RPMI7951 (cell line): Measurements from ENCODE around the gene VGLL2. TPM values are rescaled to one million over a fixed set of nuclear protein-coding genes. Genes with fewer than 3 reads are reported as not detected.
"Not testable (repeated sequence)": the region's sequence is repeated elsewhere in the genome, so short reads cannot be mapped to it uniquely, and the experiment has no call there.

ENCODE experiments used
- DNase-seq: peaks from one replicate; pipeline ENCODE4 v3.0.0-alpha.2; 2012; ENCODE audit warnings: low read depth
- total RNA-seq: library from RNA; depleted of rRNA; stranded (reverse); fragments of >200 nt; shearing (Covaris generic); gene quantifications from 2 replicates; pipeline ENCODE4 v1.2.3, GENCODE V29; 2014; rRNA removed

The VGLL2 gene, protein sequence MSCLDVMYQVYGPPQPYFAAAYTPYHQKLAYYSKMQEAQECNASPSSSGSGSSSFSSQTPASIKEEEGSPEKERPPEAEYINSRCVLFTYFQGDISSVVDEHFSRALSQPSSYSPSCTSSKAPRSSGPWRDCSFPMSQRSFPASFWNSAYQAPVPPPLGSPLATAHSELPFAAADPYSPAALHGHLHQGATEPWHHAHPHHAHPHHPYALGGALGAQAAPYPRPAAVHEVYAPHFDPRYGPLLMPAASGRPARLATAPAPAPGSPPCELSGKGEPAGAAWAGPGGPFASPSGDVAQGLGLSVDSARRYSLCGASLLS
- not detected in 2 replicates for total RNA-seq

DNA sequence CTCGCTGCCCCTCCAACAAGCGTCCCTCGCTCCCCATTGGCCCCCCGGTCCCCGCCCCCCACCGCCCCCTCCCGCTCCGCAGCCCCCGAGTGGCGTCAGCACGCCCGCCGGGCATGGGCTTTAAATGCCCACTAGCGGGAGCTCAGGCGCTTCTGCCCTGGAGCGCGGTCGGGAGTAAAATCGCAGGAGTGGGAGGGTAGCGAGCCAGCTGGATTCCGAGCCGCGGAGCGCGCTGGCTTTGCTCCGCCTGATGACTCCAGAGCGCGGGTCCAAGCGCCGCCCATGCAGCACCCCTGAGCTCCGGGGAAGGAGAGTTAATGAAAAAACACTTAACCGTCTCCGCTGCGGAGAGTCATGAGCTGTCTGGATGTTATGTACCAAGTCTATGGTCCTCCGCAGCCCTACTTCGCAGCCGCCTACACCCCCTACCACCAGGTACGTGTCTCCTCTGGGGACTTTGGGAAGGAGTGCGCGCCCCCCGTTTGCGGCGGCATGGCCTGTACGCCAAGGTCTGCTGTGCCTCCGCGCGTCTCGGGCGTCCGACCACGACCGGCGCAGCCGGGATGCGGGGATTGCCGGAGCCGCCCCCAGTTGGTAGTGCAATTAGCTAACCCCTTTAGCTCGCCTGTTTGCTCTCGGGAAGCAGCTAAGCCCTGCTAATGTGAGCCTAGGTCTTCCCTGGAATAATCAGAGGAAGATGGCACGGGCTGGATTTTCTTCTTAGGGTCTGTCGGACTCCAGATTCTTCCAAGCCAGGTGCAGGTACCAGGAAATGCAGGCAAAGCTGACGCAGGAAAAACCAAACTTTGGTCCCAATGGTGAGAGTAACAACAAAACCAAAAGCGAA lies at the start of gene VGLL2:
Gene VGLL2 (plus strand): TSS at position 149 of the 847 bp plus-strand sequence. CDS start 206 bp downstream, at position 355.
- peak; percentile 37 for DNase-seq

DNA sequence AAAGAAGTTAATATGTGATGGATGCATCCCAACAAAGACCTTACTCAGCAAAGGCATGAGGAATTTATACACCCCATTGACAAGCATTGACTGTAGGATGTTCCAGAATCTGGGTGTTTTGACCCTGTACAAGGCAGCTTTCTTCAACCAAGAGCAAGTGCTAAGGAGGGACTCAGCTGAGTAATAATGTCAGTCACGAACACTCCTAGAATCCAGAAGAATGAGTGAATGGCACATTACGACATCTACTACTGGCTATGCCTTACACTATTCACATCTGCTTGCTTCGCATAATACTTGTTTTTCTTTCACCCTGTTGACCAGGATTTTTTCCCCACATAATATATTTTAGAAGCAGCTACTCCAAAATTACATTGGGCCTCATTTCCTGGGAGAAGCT lies 42.5 kb upstream of the VGLL2 start:
- no peak for DNase-seq

DNA sequence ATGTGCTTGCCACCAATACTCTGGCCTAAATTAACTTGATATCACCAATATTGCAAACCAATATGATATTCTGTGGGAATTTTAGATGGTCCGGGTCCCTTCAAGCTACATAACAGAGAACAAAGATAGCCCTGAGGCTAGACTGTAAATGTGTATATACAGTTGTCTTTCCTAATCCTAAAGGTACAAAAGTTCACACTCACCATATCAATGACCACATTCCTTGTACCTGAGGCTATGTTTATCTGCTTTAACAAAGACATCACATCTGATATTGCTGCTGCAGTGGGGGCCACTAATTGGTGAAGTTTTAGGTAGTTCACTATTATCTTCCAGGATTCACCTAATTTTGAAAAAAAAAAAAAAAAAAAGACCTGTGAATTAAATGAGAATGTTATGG lies 38.6 kb upstream of the VGLL2 start:
- DNase-seq: no peak

DNA sequence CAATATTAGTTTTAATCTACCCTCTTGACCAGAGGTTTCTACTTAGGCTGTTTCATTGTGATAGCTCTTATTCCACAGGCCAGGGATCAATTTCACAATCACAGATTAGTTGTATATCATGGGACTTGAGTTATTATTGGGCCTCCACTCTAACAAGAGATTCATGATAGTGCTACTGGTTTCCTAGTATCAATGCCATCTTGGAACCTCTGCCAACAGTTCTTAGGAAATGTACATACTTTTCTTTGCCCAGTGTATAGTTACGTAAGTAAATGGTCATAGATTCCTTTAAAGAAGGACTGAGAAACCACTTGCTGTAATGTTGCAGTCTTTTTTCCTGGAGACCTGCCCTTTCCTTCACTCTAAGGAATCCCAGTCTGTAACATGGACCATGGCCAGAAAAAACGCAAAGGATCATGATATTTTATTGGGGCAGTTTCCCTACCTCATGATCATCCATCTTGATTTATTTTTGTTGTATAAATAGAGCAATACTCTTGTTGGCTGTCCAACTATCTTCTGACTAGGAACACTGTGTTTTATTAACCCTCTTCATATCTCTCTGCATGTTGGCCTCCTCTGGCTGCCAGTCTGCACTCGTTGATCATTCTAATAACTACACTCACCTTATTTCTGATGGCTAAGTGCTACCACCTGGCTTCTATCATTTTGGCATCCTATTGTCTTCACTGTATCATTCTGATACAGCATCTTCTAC lies 38.0 kb upstream of the VGLL2 start:
- DNase-seq: no peak

DNA sequence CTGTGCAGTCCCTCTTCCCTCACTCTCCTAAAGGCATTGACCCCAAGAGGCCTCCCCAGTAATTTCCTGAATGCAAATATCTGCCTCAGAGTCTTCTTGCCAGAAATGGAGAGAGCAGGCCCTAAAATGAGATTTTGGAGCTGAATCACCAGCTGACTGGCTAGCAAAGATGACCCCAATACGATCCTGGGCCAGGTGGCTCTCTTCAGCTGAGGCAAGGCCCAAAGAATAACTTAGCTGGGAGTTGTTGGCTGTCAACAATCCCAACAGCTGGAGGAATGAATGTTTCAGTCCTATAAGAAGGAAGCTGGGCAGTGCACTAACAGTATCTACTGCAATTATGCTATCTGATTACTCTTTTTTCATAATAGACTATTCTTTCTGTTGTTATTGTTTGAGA lies 37.2 kb upstream of the VGLL2 start:
- DNase-seq: no peak

DNA sequence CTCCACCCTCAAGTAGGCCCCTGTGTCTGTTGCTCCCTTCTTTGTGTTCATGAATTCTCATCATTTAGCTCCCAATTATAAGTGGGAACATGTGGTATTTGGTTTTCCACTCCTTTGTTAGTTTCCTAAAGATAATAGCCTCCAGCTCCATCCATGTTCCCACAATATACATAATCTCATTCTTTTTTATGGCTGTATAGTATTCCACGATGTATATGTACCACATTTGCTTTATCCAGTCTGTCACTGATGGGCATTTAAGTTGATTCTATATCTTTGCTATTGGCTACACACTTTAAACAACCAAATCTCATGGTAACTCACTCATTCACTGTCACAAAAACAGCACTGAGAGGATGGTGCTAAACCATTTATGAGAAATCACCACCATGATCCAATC lies 35.5 kb upstream of the VGLL2 start:
- no peak for DNase-seq

DNA sequence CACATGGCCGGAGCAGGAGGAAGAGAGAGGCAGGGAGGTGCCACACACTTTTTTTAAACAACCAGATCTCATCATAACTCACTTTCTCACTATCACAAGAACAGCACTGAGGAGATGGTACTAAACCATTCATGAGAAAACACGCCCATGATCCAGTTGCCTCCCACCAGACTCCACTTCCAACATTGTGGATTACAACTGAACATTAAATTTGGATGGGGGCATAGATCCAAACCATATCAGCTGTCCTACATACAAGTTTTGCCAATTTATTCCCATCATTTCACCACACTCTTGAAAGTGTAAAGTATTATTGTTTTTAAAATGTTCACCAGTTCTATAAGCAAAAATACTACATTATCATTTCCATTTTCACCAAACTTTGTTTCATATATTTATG lies 33.9 kb upstream of the VGLL2 start:
- DNase-seq: no peak

DNA sequence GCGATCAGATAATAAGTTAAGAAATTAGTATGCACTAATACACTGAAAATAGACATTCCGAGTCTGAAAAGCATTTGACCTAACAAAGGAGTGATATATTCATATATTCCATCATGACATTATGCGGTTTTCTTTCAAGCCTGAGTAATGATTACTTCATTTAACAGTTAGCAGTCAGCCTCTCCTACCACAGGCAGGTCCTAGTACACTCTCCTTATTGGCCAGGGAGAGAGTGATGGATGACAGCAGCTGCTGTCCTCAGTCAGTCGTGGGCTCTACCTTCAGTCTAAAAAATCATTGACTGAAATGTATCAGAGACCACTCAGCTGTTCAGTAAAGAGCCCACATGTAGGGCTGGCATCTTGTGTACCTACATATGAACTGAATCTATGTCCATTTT lies 33.2 kb upstream of the VGLL2 start:
- peak; percentile 16 for DNase-seq

DNA sequence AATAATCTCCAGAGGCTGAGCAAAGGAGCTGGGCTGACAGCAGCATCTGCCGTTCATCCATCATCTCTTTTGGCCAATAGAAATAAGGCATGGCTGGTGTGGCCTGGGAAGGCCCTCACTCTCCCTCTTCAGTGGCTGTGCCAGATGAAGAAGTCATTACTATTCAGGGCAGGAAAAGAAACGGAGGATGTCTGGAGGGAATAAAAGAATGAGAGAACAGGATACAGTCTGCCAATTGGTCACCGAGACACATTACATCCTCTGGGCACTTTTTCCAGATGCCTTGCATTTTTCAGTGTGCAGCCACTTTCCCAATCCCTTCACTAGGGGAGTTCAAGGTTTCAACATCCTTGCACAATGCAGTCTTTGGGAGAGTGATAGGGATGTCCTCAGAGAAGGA lies 32.2 kb upstream of the VGLL2 start:
- peak; percentile 46 for DNase-seq

DNA sequence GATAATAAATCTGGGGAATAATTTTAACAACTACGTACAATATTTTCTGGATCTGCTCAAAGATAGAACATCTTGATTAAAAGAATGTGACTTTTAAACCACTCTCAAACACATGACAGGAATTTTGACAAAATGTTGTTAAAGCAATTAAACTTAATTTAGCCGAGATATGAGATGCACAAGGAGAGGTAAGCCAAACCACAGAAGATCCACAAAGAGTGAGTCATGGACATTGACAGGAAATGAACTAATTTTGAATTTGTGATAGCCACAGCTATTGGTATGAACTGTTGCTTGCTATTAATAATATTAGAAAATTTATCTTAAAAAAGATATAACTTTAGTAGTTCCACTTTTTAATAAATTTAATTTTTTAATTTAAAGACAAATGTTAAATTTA lies 27.8 kb upstream of the VGLL2 start:
- DNase-seq: peak; percentile 61

DNA sequence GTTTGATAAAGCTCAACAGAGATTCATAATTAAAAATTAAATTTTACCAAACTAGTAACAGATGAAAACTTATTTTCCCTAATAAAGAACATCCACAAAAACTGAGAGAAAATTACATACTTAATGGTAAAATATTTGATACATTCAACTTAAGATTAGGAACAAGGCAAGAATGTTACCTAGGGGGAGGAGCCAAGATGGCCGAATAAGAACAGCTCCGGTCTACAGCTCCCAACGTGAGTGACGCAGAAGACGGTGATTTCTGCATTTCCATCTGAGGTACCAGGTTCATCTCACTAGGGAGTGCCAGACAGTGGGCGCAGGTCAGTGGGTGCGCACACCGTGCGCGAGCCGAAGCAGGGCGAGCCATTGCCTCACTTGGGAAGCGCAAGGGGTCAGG lies 20.8 kb upstream of the VGLL2 start:
- DNase-seq: not testable (repeated sequence)

DNA sequence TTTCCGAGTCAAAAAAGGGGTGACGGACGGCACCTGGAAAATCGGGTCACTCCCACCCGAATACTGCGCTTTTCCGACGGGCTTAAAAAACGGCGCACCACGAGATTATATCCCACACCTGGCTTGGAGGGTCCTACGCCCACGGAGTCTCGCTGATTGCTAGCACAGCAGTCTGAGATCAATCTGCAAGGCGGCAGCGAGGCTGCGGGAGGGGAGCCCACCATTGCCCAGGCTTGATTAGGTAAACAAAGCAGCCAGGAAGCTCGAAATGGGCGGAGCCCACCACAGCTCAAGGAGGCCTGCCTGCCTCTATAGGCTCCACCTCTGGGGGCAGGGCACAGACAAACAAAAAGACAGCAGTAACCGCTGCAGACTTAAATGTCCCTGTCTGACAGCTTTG lies 20.4 kb upstream of the VGLL2 start:
- not testable (repeated sequence) for DNase-seq

DNA sequence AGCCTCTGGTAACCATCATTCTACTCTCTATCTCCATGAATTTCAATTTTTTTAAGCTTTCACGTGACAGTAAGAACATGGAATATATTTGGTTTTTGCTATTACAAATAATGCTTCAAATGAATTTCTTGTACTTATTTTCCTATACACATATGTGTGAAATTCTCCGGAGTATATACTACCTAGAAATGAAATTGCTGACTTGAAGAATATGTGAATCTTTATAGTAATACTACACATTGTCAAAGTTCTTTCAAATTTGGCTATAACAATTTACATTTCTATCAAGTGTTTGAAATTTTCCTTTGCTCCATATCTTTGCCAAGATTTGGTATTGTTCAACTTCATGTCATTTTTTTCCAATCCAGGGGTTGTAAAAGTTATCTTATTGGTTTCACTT lies 11.6 kb upstream of the VGLL2 start:
- DNase-seq: no peak

DNA sequence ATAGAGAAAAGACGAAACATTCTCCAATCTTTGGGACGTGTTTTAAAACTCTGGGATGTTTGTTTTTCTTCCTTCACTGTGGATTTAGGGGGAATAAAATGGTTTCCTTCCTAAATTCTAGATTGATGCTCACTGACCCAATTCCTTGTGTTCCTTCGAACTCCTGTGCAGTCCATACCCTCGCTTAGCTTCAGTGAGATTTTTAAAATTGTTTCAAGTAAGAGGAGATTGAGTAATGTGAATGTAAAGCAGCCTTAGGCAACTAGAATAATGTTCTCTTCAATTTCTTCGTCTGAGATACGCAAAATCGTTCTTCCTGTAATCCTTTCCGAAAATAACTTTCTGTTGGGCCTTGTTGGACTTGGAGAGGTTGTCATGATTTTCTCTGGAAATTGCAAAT lies 2.6 kb upstream of the VGLL2 start:
- no peak for DNase-seq

DNA sequence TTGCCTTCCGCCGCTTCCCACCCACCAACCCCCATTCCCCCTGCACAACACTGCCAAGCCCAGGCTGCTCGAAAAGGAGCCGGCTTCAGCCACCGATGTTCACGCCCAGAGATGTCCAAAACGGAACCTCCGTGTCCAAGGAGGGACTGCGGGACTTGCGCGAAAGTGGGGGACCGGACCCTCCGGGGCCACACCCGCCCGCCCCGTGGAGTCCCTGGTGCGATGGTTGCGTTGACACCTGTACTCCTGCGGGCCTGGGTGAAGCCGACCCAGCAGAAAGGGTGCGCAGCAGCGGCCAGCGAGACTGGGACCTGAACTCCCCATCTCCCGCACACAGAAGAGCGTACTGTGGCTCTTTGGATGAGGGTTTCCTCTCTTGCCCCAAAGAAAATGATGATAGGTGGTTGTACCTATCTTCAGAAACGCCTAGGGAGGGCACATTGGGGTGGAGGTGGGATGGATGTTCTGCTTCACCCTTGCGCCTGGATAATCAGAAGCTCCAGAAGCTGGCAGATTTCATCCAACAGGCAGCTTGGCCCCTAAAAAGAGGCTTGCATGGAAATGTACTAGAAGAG lies 1.9 kb upstream of the VGLL2 start:
- DNase-seq: no peak

DNA sequence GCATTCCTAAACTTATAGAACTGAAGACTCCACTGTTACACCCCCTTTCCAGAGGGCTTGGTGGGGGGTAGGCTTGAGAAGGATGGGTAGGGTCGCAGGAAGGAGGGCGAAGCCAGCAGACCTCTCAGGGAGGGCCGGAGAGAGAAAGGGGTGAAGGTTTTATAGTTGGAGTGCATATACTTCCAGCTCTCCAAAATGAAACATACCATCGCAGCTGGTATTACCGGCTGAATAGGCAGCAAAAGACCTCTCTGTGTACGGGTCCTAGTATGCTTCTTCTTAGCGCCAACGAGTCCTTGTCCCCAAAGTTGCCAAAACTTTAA lies 1.0 kb upstream of the VGLL2 start:
- DNase-seq: no peak

DNA sequence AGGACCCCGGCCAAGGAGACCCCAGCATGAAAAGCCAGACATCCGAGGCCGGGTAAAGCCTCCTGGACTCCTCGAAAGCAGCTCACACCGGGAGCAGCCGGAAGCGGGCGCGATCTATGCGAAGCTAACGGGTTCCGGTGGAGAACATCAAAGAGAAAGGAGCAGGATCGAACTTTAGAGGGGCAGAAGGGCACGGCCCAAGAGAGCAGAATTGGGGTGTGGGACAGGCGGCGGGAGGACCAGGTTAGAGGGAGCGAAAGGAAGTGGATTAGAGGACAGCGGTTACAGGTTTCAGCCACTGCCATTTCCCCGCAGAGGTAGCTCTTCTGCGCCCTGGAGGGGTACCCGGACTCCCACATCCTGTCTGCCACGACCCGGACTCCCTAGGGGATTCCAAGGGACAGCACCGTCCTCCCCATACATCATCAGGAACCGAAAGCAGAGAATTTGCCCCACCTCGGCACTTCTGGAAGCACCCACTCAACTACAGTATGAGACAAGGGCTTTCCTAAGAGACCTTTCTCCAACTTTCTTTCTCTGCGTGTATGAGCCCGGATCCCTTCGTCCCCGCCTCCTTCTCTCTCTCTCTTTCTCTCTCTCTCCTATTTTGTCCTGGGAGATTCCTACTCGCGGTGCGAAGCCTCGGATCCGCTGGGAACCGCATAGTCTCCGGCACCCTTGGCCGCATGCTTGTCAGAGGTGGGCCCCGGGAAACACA lies 507 bp upstream of the VGLL2 start:
- DNase-seq: peak; percentile 23

DNA sequence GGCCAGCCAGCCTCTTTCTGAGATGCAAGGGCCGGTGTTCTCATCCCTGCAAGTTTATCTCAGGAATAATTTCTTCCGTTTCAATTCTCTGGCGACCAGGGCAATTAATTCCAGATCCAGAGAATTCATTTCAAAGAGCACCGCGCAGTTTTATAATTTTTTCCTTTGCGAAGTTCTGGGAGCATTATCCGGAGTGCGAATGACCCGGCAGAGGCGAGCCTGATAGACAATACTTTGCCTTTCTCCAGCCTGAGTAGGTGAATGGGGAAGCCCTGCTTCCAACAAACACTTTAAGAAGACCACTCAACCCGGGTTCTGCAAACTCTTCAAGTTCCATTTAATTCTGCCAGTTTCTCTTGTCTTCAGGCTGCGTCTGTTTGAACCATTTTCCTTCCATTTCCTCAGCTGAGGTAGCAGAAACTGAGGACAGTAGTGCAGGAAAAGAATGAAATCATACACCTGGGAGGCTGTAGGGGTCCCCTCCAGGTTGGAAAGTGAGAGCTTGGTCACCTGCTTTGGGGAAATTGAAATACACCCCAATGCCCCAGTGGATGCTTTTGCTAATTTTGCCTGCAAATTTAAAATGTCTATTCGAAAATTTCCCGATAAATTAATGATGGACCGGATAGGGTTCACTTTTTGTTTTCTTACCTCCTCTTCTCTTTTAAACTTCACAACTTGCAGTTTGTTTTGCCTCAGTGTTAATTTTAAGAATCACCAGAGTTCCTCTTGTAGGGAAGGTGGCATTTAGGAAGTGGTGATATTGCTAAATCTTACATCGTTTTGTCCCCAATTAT lies 1.1 kb downstream of the VGLL2 start:
- no peak for DNase-seq

DNA sequence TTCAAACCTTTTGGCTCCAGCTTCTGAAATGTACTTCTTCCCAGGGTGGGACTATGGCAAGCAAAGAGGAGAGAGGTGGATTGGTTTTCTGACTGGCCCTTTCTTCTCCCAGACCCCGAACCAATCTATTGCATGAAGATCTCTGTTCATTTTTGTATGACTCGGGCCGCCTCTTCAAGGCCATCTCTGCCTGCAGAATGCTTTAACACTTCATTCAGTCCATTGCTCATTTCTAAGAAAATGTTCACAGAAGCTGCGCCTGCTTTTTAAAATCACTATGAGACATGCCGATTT lies 1.6 kb downstream of the VGLL2 start:
- DNase-seq: no peak

DNA sequence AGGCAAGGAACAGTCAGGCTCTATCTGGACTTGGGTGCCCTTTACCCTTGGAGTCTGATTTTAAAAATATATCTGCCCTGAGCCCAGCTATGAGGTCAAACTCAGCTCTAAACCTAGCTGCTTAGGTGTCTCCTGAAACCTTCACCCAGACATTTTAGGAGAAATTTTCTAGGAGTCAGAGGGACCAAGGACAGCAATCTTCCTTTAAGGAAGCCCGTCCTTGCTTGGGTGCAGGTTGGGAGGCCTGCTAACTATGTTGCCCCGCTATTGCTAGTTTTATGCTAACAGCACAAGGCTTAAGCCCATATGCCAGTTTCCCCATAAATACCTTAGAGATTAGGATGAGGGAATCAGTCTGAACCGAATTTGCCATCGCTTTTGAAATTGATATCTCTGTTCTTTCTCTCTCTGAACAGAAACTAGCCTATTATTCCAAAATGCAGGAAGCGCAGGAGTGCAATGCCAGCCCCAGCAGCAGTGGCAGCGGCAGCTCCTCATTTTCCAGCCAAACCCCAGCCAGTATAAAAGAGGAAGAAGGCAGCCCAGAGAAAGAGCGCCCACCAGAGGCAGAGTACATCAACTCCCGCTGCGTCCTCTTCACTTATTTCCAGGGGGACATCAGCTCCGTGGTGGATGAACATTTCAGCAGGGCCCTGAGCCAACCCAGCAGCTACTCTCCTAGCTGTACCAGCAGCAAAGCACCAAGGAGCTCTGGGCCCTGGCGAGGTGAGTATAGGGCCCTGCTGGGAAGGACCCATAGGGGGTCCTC lies 2.6 kb downstream of the VGLL2 start:
- DNase-seq: no peak
